HG03060 (cell line): ENCODE measurements around the gene RASGRP3.
"Not testable (repeated sequence)": the region's sequence is repeated elsewhere in the genome, so short reads cannot be mapped to it uniquely, and the experiment has no call there.

Experiments
- ATAC-seq: cut with Tn5 transposase; IDR thresholded peaks from one replicate; pipeline ENCODE4 v1.9.1; 2021; ENCODE audit warnings: low read depth, moderate number of reproducible peaks; ENCODE audit not compliant: unreplicated experiment

The RASGRP3 gene

DNA sequence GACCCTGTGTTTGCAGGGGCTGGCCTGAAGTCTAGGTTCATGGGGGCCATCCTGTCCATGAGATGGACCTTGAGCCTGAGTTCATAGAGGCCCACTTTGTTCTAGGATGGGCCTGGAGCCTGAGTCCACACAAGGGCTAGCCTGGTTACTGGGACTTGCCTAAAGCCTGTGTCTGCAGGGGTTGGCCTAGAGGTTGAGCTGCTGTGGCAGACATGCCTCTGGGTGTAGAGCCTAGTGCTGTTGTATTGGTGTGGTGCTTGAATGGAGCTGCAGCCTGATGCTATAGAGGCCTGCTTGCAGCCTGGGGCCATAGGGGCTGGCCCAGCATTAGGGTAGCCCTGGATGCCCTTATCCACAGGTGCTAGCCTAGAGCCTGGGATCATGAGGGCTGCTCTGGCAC lies 23.9 kb upstream of the RASGRP3 start:
- no peak for ATAC-seq

DNA sequence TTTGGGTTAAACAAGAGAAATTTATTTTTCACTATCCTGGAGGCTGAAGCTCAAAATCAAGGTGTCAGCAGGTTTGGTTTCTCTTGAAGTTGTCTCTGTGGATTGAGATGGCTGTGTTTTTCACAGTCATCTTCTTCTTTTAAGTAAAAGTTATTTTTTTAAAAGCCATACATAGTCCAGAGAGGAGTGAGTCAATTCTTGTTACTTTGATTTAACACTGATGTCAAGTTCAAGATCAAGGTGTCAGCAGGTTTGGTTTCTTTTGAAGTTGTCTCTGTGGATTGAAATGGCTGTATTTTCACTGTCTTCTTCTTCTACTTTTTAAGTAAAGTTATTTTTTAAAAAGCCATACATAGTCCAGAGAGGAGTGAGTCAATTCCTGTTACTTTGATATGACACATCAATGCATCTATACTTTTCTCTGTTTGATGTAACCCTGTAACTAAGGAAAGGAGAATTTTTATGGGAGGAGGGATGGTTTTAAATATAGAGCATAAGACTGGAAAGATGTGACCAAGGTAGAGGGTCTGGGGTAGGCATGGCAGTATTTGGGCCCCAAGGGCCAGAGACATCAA lies 22.5 kb upstream of the RASGRP3 start:
- ATAC-seq: no peak

- ATAC-seq: peak; percentile 95
Observed at GRCh38 chr2:33457556-33458247, 18.7 kb upstream of the RASGRP3 start.

DNA sequence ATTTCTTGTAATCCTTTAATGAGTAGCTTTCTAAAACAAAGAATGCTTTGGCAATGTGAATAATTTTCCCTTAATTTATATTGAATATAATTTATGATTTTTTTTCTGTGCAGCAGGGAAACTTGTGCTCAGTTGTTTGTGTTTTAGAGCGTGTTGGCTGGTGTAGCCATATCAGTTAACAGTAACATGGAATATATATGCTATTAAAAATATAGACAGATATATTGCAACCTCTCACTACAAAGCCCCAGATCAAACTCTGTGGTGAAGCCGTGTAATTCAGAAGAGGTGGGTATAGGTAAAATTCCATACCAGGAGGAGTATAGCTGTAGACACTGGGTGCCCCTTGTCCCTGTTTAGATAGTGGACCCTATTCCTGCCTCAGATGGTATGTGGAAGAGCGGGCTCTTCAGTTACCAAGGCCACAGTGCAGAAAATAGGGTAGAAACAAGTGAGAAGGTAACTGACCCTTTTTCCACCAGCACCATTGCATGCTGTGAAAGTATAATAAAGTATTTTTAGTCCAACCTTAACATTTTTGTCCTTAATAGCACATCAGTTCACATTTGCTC lies 18.1 kb upstream of the RASGRP3 start:
- ATAC-seq: no peak

GRCh38 chr2:33459745-33460144 lies 16.7 kb upstream of the RASGRP3 start:
- ATAC-seq: no peak

GRCh38 chr2:33462512-33462911 lies 13.9 kb upstream of the RASGRP3 start:
- ATAC-seq: not testable (repeated sequence)

DNA sequence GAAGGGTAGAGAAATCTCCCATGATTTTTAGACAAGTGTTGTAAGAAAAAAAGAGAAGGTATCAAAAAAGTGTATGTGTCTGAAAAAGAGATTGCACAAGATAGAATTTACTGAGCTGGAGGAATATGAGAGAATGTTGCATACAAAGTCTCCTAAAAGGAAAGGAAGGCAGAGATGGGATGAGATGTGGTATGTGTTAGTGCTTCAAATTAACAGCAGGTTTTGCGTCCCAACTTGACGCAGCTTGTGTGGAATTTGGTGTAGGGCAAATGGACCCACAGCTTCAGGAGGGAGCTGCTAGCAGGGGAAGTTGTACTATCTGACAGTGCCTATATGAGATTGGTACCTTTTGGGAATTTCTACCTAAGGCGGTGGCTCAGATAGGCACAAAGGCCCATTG lies 9.0 kb upstream of the RASGRP3 start:
- ATAC-seq: no peak

DNA sequence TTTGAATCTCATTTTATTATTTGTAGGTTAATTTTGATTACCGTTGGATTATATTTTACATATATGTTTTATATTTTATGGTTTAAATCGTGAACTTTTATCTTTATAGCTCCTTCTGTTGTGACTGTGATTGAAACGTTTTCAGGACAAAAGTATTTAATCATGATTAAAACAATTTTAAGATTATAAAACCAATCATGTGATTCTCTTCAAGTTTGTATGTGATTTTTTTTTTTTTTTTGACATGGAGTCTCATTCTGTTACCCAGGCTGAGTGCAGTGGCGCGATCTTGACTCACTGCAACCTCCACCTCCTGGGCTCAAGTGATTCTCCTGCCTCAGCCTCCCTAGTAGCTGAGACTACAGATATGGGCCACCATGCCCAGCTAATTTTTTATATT lies 7.2 kb upstream of the RASGRP3 start:
- no peak for ATAC-seq

DNA sequence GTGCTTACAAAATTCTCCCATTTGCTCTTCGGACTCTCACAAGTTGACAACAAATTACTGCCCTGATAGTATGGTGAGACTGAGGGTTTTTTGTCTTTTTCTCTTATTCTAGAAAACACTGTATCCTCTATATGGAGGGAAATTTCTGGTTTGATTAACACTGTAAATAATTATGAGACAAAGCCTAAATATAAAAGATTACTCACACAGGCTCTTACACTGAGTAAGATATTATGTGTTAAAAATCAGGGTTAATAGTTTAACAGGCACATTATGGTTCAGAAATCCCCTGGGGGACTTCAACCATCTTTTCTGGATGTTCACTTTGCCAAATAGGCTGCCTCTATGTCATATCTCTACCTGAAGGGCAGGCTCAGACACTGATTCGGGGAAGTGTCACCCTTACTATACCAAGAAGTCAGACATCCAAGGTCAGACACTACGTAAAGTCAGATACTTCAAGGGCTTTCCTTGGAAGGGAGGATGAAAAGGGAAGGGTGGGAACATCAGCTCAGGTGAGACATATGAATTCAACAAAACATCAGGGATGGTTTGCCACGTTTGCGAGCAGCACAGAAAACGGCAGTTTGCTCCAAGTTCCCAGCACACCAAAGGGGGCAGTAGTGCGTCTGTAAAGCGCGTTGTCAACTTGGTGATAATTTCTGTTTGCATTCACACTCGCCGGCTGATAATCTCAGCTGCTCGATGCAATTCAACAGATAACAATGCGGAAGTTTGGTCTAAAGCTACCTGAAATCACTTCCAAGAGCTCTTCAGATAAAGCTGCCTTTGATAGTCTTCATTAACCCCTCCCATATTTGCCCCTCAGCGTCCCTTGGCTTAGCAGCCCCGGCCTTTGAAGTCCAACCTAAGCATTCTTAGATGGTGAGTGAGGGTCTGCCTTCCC lies 972 bp upstream of the RASGRP3 start:
- peak; percentile 32 for ATAC-seq

- ATAC-seq: no peak
Observed at GRCh38 chr2:33476793-33477190, 343 bp downstream of the RASGRP3 start.

DNA sequence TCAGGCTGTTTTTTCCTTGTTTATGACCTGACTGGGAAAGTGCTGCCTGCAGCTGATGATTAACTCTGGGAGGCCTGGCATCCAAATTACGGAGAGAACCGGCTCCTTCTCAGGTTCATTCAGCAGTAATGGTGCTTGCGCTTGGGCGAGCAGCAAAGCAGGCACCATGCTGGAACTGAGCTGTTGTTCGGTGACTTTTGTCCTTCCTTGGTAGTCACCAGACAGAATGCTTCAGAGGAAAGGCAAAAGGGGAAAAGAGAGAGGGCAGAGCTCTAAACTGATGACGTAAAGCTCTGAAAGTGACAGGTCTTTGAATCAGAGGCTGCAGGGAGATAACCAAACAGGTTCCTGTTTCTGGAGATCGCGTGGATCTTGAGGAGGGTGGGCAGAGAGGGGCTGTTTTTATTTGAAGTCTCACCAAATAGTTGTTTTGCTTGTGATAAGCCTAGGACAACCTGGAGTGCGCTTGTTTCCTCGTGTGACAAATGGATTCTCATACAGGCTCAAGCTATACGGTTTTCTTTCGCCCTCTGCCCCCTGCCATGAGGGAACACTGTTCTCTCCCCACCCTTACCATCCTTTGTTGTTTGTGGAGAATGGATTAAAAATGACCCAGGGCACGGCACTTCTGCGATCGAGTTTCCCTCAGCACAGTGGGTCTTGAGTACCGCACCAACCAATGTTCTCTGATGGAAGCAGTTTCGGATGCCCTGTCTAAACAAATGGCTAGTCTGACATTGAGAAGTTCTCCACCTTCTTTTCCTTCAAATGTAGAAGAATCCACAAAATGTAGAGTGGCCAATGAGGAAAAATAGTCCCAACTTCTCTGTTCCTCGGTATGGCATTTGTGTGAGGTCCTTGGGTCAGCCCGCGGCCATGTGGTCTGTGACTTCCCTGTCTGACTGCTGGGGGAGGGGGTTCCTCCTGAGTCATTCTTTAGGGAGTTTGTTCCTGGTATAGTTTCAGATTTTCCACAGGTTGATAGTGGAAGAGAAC lies 1.3 kb downstream of the RASGRP3 start:
- ATAC-seq: peak; percentile 26

- ATAC-seq: no peak
Observed at GRCh38 chr2:33478968-33479731, 2.7 kb downstream of the RASGRP3 start.

GRCh38 chr2:33482518-33482917 lies 6.1 kb downstream of the RASGRP3 start:
- ATAC-seq: no peak

DNA sequence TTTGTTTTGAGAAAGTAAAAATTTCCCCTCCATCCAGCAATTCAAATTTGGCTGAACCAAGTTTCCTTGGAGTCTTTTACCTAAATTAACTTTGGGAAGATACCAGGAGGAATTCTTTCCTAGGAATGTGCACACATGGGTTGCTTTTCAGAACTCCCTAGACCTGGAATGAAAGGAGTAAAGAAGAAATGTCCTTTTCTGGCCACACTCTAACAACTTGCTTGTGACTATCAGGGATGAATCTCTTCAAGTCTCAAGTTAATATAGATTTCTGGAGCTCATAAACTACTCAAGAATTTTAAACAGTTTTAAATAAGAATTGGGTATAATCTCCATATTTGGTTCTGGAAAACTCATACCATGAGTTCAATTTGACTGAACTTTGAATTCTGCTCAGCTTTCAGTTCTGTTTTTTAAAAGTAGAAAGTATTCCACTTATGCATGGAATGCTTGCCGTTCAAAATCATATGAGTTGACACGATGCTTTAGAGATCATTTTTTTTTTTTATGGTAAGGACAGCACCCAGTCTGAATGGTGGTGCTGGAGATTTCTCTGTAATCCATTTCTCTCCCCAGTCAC lies 7.7 kb downstream of the RASGRP3 start:
- peak; percentile 14 for ATAC-seq

DNA sequence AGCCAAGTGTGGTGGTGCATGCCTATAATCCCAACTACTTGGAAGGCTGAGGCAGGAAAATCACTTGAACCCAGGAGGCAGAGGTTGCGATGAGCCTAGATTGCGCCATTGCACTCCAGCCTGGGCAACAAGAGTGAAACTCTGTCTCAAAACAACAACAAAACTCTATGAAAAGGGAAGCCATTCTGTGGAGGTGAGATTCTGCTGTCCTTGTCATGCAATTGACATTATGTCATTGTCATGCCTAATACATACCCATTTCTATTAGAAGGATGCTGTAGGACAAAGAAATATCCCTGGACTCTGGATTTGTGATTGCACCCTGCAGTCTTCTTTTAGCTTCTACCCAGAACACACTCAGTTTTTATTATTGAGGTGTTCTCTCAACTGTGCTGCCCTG lies 8.6 kb downstream of the RASGRP3 start:
- no peak for ATAC-seq

GRCh38 chr2:33486544-33486943 lies 10.1 kb downstream of the RASGRP3 start:
- no peak for ATAC-seq

DNA sequence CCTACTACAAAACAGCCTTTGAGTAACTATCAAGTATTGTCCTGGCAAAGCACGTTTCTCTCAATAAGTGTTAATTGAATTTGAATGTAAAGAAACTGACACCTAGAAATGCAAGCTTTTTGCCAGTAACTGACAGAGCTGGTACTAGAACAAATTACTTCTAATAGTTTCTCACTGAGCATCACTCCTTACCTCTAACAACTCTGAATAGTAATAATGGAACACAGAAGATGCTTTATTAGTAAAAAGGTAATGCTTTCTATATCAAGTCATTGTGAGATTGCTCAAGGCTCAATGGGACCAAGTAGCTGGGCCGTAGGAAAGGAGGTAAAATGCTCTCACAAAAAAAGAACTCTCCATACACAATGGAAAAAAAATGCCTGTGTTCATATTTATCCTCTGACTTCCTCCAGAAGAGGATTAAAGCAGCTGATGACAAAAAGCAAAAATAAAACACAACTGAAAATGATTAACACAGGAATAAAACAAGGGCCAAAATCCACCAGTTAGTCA lies 11.8 kb downstream of the RASGRP3 start:
- ATAC-seq: peak; percentile 24

DNA sequence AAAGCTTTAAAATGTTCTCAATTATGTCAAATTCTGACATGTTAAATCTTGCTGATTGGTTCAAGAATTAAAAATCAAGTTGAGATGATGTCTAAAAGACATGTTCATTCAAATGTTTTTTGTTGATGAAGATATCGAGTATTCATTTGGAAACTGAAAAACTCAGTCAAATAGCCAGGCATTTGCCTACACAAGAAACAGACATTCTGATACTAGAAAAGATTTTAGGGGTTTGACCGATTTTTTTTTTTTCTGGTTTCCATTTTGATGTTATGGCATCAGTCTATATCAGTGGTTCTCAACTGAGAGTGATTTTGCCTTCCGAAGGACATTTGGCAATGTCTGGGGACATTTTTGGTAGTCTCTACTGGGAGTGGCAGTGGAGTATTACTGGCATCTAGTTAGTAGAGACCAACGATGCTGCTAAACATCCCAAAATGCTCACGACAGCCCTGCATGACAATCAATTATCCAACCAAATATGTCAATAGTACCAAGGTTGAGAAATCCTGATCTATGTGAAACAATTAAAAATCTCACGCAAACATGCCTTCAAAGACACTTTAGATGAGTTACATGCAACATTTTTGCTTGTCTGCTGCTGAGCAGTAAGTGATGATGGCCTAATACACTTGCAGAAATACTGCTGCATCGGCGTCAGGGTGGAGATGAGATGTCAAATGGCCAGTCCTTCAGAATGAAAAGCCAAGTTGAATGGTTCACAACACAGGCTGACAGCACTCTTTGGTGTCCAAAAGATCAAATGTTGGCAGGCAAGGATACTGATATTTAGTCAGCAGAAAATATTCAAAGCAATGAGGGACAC lies 12.5 kb downstream of the RASGRP3 start:
- peak; percentile 30 for ATAC-seq
